GM23338 (cell line): ENCODE data around the gene DOCK1. TPM values are rescaled to one million over a fixed set of nuclear protein-coding genes. Genes with fewer than 3 reads are reported as not detected.

Experiments
- ATAC-seq: fragments of 200-7000 bp; cut with Tn5 transposase; 3 replicates; pipeline ENCODE4 v1.9.1; 2020
- DNase-seq: peaks from one replicate; pipeline ENCODE4 v3.0.0-alpha.2; 2015; ENCODE audit warnings: low spot score
- H2AFZ ChIP-seq: fragments of 200-600 bp; sonication (generic); 2 replicates; pipeline ENCODE4 v1.8.0; 2016; ENCODE audit warnings: antibody characterized with exemption, mild to moderate bottlenecking, moderate library complexity
- H3F3A ChIP-seq: fragments of 200-600 bp; sonication (generic); replicated peaks from 2 replicates; pipeline ENCODE4 v1.8.0; 2017; ENCODE audit warnings: antibody characterized with exemption, mixed run types, low read depth
- H3K27ac ChIP-seq: fragments of 200-600 bp; sonication (generic); 2 replicates; pipeline ENCODE4 v1.6.1; 2016; ENCODE audit warnings: low read depth
- H3K27me3 ChIP-seq: fragments of 200-600 bp; sonication (generic); 2 replicates; pipeline ENCODE4 v1.8.0; 2016; ENCODE audit warnings: mild to moderate bottlenecking, mixed run types, moderate library complexity; ENCODE audit not compliant: insufficient read depth
- H3K36me3 ChIP-seq: fragments of 200-600 bp; sonication (generic); 2 replicates; pipeline ENCODE4 v1.8.0; 2016; ENCODE audit warnings: mild to moderate bottlenecking; ENCODE audit not compliant: insufficient read depth
- H3K4me1 ChIP-seq: fragments of 200-600 bp; sonication (generic); 2 replicates; pipeline ENCODE4 v1.8.0; 2016; ENCODE audit warnings: mild to moderate bottlenecking, moderate library complexity; ENCODE audit not compliant: insufficient read depth
- H3K4me2 ChIP-seq: fragments of 200-600 bp; sonication (generic); 2 replicates; pipeline ENCODE4 v1.7.1; 2017; ENCODE audit warnings: mixed run types
- H3K4me3 ChIP-seq: fragments of 200-600 bp; sonication (generic); 2 replicates; pipeline ENCODE4 v1.6.1; 2016; ENCODE audit warnings: mixed run types
- H3K79me2 ChIP-seq: fragments of 200-600 bp; sonication (generic); replicated peaks from 2 replicates; pipeline ENCODE4 v1.8.0; 2017; ENCODE audit warnings: mild to moderate bottlenecking; ENCODE audit not compliant: insufficient read depth
- H3K9me2 ChIP-seq: fragments of 200-600 bp; sonication (generic); 2 replicates; pipeline ENCODE4 v1.8.0; 2017; ENCODE audit not compliant: insufficient read depth
- H4K20me1 ChIP-seq: fragments of 200-600 bp; sonication (generic); replicated peaks from 2 replicates; pipeline ENCODE4 v1.8.0; 2017; ENCODE audit warnings: mild to moderate bottlenecking; ENCODE audit not compliant: insufficient read depth
- H3K27ac Mint-ChIP-seq: 2 replicates; pipeline ENCODE4 v1.8.0; 2020; ENCODE audit warnings: inconsistent platforms, mild to moderate bottlenecking, moderate library complexity, mixed read lengths
- H3K27me3 Mint-ChIP-seq: 3 replicates; pipeline ENCODE4 v1.8.0; 2022; ENCODE audit warnings: low read depth, mild to moderate bottlenecking, moderate library complexity, mixed read lengths, inconsistent platforms; ENCODE audit not compliant: insufficient read depth, poor library complexity
- H3K36me3 Mint-ChIP-seq: 3 replicates; pipeline ENCODE4 v1.8.0; 2021; ENCODE audit warnings: low read depth, mild to moderate bottlenecking, inconsistent platforms, moderate library complexity, mixed read lengths
- H3K4me1 Mint-ChIP-seq: 3 replicates; pipeline ENCODE4 v1.8.0; 2020; ENCODE audit warnings: mild to moderate bottlenecking, inconsistent platforms, mixed read lengths
- H3K4me3 Mint-ChIP-seq: 3 replicates; pipeline ENCODE4 v1.8.0; 2021; ENCODE audit warnings: moderate library complexity, mild to moderate bottlenecking, inconsistent platforms, mixed read lengths
- H3K9me3 Mint-ChIP-seq: 3 replicates; pipeline ENCODE4 v1.8.0; 2020; ENCODE audit warnings: moderate library complexity, mild to moderate bottlenecking, inconsistent platforms, mixed read lengths
- CREB1 ChIP-seq: fragments of 250-450 bp; sonication (Bioruptor Pico); IDR thresholded peaks from 2 replicates; pipeline ENCODE4 v1.5.0; 2020; ENCODE audit warnings: low read depth, mild to moderate bottlenecking, moderate library complexity
- EZH2 ChIP-seq: fragments of 200-600 bp; sonication (generic); IDR thresholded peaks from one replicate; pipeline ENCODE4 v1.8.0; 2017; ENCODE audit warnings: antibody characterized with exemption, mild to moderate bottlenecking, low read depth; ENCODE audit not compliant: unreplicated experiment
- EZH2phosphoT487 ChIP-seq: fragments of 200-600 bp; sonication (generic); IDR thresholded peaks from one replicate; pipeline ENCODE4 v1.8.1; 2018; ENCODE audit warnings: antibody characterized with exemption; ENCODE audit not compliant: unreplicated experiment
- NANOG ChIP-seq: IDR thresholded peaks from 2 replicates; pipeline ENCODE4 v1.6.1; 2016; ENCODE audit warnings: antibody characterized with exemption, borderline replicate concordance
- ZNF114 ChIP-seq: fragments of 250-450 bp; sonication (Bioruptor Pico); IDR thresholded peaks from 2 replicates; pipeline ENCODE4 v1.5.0; 2020; ENCODE audit warnings: mild to moderate bottlenecking, moderate library complexity
- polyA plus RNA-seq: library from polyadenylated mRNA; unstranded; fragments of >200 nt; fragmentation: Nextera tagmentation; extraction: Ambion mirVana; gene quantifications from 2 replicates; pipeline ENCODE4 v1.2.1, GENCODE V29; 2016
- total RNA-seq: library from RNA; depleted of rRNA; stranded (reverse); fragments of >200 nt; shearing (Covaris generic); gene quantifications from 2 replicates; pipeline ENCODE4 v1.2.3, GENCODE V29; 2014
- TF ChIP-seq, protein P1 (sequence below): fragments of 250-450 bp; sonication (Bioruptor Pico); IDR thresholded peaks from 2 replicates; pipeline ENCODE4 v1.5.0; 2020; ENCODE audit warnings: mild to moderate bottlenecking, moderate library complexity

Gene DOCK1
- total and polyA plus RNA-seq, 2 experiments from 2014 or later: 13.2 to 55.3 TPM

DNA sequence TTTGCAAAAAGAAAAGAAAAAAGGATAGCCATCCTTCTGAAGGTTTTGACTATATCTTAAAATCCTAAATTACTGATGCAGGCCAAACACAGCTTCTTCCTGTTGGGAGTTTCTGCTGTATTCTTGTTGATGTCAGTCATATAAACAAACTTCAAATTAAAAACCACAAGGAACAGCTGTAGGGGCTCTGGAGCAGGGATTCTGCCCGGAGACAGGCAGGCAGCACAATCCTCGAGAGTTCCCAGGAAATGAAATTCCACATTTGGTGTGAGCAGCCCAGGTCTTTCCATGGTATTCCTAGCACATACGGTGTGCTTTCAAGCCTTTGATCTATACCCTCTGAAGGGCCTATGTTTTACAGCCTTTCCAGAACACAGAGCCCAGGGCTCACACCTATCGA lies 248.0 kb downstream of the DOCK1 start:
- H4K20me1 ChIP-seq: peaks cover 3% of the 10 kb centered on the region
- H3K79me2 ChIP-seq: no peaks in the 10 kb centered on the region
- no peak overlapping the region for H3K27ac ChIP-seq
- 0 out of 2 replicates have a peak, but pooled peaks cover 3% of the 10 kb centered on the region for H3K9me2 ChIP-seq
- H3K4me3 ChIP-seq: no peak overlapping the region
- ATAC-seq (no peak), DNase-seq (no peak)
- no peak overlapping the region for H3K4me3 Mint-ChIP-seq
- H3K9me3 Mint-ChIP-seq: no peaks in the 10 kb centered on the region
- no peaks in the 10 kb centered on the region for H3K36me3 ChIP-seq
- no peaks in the 10 kb centered on the region for H3K36me3 Mint-ChIP-seq
- peaks cover 62% of the 10 kb centered on the region for H3K4me1 Mint-ChIP-seq
- H3K27me3 ChIP-seq: no peaks in the 10 kb centered on the region
- no peak overlapping the region for H2AFZ ChIP-seq
- H3K27ac Mint-ChIP-seq: no peak overlapping the region
- H3K4me2 ChIP-seq: no peak overlapping the region
- H3K27me3 Mint-ChIP-seq: no peaks in the 10 kb centered on the region
- peaks cover 28% of the 10 kb centered on the region for H3K4me1 ChIP-seq
- TF ChIP-seq EZH2 (no peak), CREB1 (CRISPR knock-in tag) (no peak), EZH2phosphoT487 (no peak), NANOG (no peak), ZNF114 (no peak)
- TF ChIP-seq, protein P1, sequence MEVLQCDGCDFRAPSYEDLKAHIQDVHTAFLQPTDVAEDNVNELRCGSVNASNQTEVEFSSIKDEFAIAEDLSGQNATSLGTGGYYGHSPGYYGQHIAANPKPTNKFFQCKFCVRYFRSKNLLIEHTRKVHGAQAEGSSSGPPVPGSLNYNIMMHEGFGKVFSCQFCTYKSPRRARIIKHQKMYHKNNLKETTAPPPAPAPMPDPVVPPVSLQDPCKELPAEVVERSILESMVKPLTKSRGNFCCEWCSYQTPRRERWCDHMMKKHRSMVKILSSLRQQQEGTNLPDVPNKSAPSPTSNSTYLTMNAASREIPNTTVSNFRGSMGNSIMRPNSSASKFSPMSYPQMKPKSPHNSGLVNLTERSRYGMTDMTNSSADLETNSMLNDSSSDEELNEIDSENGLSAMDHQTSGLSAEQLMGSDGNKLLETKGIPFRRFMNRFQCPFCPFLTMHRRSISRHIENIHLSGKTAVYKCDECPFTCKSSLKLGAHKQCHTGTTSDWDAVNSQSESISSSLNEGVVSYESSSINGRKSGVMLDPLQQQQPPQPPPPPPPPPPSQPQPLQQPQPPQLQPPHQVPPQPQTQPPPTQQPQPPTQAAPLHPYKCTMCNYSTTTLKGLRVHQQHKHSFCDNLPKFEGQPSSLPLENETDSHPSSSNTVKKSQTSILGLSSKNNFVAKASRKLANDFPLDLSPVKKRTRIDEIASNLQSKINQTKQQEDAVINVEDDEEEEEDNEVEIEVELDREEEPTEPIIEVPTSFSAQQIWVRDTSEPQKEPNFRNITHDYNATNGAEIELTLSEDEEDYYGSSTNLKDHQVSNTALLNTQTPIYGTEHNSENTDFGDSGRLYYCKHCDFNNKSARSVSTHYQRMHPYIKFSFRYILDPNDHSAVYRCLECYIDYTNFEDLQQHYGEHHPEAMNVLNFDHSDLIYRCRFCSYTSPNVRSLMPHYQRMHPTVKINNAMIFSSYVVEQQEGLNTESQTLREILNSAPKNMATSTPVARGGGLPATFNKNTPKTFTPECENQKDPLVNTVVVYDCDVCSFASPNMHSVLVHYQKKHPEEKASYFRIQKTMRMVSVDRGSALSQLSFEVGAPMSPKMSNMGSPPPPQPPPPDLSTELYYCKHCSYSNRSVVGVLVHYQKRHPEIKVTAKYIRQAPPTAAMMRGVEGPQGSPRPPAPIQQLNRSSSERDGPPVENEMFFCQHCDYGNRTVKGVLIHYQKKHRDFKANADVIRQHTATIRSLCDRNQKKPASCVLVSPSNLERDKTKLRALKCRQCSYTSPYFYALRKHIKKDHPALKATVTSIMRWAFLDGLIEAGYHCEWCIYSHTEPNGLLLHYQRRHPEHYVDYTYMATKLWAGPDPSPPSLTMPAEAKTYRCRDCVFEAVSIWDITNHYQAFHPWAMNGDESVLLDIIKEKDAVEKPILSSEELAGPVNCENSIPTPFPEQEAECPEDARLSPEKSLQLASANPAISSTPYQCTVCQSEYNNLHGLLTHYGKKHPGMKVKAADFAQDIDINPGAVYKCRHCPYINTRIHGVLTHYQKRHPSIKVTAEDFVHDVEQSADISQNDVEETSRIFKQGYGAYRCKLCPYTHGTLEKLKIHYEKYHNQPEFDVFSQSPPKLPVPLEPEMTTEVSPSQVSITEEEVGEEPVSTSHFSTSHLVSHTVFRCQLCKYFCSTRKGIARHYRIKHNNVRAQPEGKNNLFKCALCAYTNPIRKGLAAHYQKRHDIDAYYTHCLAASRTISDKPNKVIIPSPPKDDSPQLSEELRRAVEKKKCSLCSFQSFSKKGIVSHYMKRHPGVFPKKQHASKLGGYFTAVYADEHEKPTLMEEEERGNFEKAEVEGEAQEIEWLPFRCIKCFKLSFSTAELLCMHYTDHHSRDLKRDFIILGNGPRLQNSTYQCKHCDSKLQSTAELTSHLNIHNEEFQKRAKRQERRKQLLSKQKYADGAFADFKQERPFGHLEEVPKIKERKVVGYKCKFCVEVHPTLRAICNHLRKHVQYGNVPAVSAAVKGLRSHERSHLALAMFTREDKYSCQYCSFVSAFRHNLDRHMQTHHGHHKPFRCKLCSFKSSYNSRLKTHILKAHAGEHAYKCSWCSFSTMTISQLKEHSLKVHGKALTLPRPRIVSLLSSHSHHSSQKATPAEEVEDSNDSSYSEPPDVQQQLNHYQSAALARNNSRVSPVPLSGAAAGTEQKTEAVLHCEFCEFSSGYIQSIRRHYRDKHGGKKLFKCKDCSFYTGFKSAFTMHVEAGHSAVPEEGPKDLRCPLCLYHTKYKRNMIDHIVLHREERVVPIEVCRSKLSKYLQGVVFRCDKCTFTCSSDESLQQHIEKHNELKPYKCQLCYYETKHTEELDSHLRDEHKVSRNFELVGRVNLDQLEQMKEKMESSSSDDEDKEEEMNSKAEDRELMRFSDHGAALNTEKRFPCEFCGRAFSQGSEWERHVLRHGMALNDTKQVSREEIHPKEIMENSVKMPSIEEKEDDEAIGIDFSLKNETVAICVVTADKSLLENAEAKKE (CRISPR knock-in tag): no peak
- H3F3A ChIP-seq: no peaks in the 10 kb centered on the region
